ENCODE measurements around the gene IPPK.

The IPPK gene

DNA sequence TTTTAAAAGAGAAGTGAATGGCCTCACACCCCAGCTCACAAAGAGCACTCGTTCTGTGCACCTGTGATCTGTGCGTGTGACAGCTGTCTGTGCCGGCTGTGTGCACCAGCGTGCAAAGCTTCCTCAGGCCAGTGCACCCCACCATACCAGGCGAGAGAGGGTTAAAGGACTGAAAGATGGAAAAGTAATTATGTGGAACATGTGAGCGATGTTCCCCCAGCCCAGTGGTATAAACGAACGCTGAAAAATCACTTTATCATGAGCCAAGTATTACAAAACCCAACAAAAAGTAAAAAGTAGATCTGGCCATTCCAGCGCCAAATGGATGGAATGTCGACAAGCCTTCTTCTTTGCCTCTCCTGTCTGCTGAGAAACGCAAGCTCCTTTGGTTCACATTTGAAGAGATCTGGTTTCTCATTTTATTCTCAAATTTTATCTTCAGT is 53.7 kb downstream of the IPPK start:
- H3K27me3 ChIP-seq (ENCODE audit: control insufficient read depth, insufficient read depth, low read length), result no peaks in the 10 kb centered on the region
- no peak overlapping the region for H3K4me3 ChIP-seq (ENCODE audit: low read depth, low read length)
- H3K4me1 ChIP-seq, result no peaks in the 10 kb centered on the region
- H3K9ac ChIP-seq, result no peak overlapping the region
- no peaks in the 10 kb centered on the region for H3K79me2 ChIP-seq
- H2AFZ ChIP-seq, result no peak overlapping the region
- H3K27ac ChIP-seq, result no peak overlapping the region
- no peaks in the 10 kb centered on the region for H3K36me3 ChIP-seq (ENCODE audit: control insufficient read depth, insufficient read depth, low read length)
- TF ChIP-seq, protein P1, sequence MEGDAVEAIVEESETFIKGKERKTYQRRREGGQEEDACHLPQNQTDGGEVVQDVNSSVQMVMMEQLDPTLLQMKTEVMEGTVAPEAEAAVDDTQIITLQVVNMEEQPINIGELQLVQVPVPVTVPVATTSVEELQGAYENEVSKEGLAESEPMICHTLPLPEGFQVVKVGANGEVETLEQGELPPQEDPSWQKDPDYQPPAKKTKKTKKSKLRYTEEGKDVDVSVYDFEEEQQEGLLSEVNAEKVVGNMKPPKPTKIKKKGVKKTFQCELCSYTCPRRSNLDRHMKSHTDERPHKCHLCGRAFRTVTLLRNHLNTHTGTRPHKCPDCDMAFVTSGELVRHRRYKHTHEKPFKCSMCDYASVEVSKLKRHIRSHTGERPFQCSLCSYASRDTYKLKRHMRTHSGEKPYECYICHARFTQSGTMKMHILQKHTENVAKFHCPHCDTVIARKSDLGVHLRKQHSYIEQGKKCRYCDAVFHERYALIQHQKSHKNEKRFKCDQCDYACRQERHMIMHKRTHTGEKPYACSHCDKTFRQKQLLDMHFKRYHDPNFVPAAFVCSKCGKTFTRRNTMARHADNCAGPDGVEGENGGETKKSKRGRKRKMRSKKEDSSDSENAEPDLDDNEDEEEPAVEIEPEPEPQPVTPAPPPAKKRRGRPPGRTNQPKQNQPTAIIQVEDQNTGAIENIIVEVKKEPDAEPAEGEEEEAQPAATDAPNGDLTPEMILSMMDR (IDR thresholded peaks at IDR 0.05), result no peak
- no peaks in the 10 kb centered on the region for H3K9me3 ChIP-seq (ENCODE audit: control insufficient read depth, low read length)
- no peak overlapping the region for H3K4me2 ChIP-seq (ENCODE audit: low read length)

DNA sequence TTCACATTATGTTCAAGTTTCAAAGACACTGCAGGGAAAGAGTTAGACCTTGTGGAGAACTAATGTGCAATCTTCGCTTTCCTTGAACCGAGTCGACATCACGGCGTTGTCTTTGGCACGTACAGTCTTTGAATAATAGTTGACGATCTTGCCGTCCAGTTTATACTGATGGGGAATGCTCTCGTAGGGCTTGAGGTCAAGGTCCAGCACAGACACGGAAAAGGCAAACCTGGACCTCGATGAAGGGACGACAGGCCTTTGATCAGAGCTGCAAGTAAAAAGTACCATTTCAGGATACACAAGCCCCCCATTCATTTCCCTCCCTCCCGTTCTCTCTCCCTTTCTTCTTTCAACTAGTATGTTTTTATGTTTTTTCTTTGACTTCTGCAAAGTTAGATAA is 54.1 kb downstream of the IPPK start:
- no peak overlapping the region for H3K9ac ChIP-seq
- no peaks in the 10 kb centered on the region for H3K27me3 ChIP-seq (ENCODE audit: control insufficient read depth, insufficient read depth, low read length)
- no peak overlapping the region for H3K4me2 ChIP-seq (ENCODE audit: low read length)
- no peaks in the 10 kb centered on the region for H3K79me2 ChIP-seq
- no peak overlapping the region for H3K27ac ChIP-seq
- H3K9me3 ChIP-seq (ENCODE audit: control insufficient read depth, low read length), result no peaks in the 10 kb centered on the region
- H2AFZ ChIP-seq, result no peak overlapping the region
- H3K36me3 ChIP-seq (ENCODE audit: control insufficient read depth, insufficient read depth, low read length), result no peaks in the 10 kb centered on the region
- TF ChIP-seq, protein P1 (IDR thresholded peaks at IDR 0.05), result no peak
- no peaks in the 10 kb centered on the region for H3K4me1 ChIP-seq
- no peak overlapping the region for H3K4me3 ChIP-seq (ENCODE audit: low read depth, low read length)

DNA sequence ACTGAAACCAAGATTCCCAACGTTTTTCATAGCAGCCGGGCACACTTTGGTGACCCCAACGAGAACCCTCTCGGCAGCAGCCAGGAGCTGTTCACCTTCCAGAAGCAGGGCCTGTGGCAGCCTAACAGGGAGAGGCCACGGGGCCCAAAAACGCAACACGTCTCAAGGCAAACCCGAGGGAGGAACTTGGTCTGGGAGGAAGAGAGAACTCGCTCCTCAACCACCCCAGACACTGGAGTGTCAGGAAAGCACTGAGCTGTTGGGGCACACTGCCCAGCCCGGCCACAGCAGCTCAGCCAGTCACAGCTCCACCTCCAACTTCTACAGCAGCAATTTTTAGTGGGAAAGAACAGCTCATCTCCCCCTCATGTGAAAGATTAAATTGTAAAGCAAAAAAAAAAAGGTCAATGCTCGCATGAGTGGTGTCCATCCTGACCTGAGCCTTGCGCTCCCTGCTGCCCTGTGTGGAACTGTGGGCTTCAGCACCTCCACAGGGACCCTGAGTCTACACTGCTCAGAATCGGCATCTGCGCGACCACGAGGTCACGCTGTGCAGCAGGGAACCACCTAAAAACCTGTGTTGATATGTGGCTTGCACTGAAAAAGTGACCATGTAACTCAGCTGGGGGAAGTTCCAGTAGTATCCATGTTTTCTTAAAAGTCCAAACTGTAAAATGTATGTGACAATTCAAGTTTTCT is 55.0 kb downstream of the IPPK start:
- H3K27me3 ChIP-seq (ENCODE audit: control insufficient read depth, insufficient read depth, low read length), result no peaks in the 10 kb centered on the region
- H3K4me2 ChIP-seq (ENCODE audit: low read length), result no peak overlapping the region
- no peaks in the 10 kb centered on the region for H3K79me2 ChIP-seq
- no peaks in the 10 kb centered on the region for H3K9me3 ChIP-seq (ENCODE audit: control insufficient read depth, low read length)
- no peaks in the 10 kb centered on the region for H3K36me3 ChIP-seq (ENCODE audit: control insufficient read depth, insufficient read depth, low read length)
- no peak overlapping the region for H2AFZ ChIP-seq
- TF ChIP-seq, protein P1 (IDR thresholded peaks at IDR 0.05), result no peak
- no peaks in the 10 kb centered on the region for H3K4me1 ChIP-seq
- no peak overlapping the region for H3K9ac ChIP-seq
- H3K4me3 ChIP-seq (ENCODE audit: low read depth, low read length), result no peak overlapping the region
- no peak overlapping the region for H3K27ac ChIP-seq

DNA sequence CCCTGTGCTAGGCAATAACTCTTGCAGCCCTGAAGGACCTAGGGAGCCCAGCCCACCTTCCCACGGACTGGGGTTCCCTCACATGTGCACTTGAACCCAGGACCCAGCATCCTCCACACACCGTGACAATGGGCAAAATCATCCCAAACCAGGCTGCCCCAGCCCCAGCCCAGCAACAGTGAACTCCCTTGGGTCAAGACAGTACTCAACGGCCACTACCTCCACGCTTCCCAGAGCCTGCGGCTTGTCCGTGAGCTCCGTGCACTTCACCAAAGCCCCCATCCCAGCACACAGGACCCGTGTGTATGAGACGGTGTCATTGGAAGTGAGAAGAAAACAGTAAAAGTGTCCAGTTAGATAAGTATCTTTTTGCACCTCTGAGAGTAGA is 55.8 kb downstream of the IPPK start:
- H3K36me3 ChIP-seq (ENCODE audit: control insufficient read depth, insufficient read depth, low read length), result no peaks in the 10 kb centered on the region
- H3K4me2 ChIP-seq (ENCODE audit: low read length), result no peak overlapping the region
- no peak overlapping the region for H3K9ac ChIP-seq
- no peak overlapping the region for H3K4me3 ChIP-seq (ENCODE audit: low read depth, low read length)
- TF ChIP-seq, protein P1 (IDR thresholded peaks at IDR 0.05), result no peak
- no peak overlapping the region for H3K27ac ChIP-seq
- no peaks in the 10 kb centered on the region for H3K27me3 ChIP-seq (ENCODE audit: control insufficient read depth, insufficient read depth, low read length)
- H3K4me1 ChIP-seq, result peaks cover under 1% of the 10 kb centered on the region
- H2AFZ ChIP-seq, result no peak overlapping the region
- no peaks in the 10 kb centered on the region for H3K9me3 ChIP-seq (ENCODE audit: control insufficient read depth, low read length)
- H3K79me2 ChIP-seq, result no peaks in the 10 kb centered on the region
